GM19455 (cell line): Measurements from ENCODE around the gene HNRNPF.
"Not testable (repeated sequence)": the region's sequence is repeated elsewhere in the genome, so short reads cannot be mapped to it uniquely, and the experiment has no call there.

Experiments used
- ATAC-seq: cut with Tn5 transposase; IDR thresholded peaks from one replicate; pipeline ENCODE4 v1.9.1; 2021; ENCODE audit not compliant: unreplicated experiment

Gene HNRNPF, protein sequence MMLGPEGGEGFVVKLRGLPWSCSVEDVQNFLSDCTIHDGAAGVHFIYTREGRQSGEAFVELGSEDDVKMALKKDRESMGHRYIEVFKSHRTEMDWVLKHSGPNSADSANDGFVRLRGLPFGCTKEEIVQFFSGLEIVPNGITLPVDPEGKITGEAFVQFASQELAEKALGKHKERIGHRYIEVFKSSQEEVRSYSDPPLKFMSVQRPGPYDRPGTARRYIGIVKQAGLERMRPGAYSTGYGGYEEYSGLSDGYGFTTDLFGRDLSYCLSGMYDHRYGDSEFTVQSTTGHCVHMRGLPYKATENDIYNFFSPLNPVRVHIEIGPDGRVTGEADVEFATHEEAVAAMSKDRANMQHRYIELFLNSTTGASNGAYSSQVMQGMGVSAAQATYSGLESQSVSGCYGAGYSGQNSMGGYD

DNA sequence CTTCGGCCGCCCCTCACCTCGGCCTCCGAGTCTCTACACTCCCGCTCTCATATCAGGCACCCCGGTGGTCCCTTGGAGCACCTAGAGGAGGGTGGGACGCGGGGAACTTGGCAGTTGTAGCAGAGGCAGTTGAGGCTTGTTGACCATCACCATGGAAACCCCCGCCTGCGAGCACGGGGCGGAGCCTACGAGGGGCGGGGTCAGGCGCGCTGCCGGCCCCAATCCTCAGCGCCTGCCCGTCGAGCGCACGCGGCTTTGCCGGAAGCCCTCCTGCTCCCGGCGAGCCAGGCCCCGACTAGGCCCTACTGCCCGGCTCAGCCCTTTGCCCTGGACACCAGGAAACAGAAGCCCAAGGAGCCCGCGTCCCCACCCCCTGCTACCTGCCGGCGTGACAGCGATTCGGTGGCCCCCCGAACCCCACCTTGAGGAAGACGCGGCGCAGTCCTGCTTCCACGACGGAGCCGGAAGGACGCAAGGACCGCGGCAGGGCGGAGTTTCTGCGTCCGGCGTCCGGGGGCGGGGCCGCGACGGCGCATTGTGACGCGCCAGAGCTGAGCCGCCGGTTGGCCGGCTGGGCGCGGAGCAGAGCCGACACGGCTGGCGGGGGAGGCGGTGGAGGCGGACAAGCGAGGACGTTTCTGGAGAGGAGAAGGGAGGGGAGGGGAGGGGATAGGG is at the start of gene HNRNPF:
Gene HNRNPF (minus strand): TSS at position 477 of the 675 bp plus-strand sequence. CDS start 21,302 bp downstream, outside the sequence.
- ATAC-seq, result peak; percentile 61

DNA sequence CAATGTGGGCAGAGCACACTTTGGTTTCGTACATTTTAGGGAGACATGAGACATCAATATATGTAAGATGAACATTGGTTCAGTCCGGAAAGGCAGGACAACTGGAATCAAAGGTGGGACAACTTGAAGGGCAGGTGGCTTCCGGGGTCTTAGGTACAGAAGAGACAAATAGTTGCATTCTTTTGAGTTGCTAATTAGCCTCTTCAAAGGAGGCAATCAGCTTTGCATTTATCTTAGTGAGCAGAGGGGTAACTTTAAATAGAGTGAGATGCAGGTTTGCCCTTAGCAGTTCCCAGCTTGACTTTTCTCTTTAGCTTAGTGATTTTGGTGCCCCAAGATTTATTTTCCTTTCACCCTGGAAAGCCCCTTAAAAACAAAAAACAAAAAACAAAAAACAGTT is 49.2 kb upstream of the HNRNPF start:
- no peak for ATAC-seq

DNA sequence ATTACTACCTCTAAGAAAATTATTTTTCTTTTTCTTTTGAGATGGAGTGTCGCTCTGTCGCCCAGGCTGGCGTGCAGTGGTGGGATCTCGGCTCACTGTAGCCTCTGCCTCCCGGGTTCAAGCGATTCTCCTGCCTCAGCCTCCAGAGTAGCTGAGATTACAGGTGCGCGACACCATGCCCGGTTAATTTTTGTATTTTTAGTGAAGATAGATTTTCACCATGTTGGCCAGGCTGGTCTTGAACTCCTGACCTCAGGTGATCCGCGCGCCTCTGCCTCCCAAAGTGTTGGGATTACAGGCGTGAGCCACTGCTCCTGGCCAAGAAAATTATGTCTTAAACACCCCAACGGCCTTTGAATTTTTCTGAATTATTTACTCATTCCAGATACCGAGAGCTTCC is 47.6 kb upstream of the HNRNPF start:
- not testable (repeated sequence) for ATAC-seq

DNA sequence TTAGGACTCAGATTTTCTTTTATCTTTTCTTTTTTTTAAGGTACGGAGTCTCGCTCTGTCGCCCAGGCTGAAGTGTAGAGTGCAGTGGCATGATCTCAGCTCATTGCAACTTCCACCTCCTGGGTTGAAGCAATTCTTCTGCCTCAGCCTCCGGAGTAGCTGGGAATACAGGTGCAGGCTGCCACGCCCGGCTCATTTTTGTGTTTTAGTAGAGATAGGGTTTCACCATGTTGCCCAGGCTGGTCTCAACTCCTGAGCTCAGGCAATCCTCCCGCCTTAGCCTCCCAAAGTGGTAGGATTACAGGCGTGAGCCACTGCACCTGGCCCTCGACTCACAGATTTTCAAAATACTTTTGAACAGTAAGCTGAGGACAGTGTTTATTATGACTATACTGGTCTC is 45.0 kb upstream of the HNRNPF start:
- ATAC-seq, result not testable (repeated sequence)

DNA sequence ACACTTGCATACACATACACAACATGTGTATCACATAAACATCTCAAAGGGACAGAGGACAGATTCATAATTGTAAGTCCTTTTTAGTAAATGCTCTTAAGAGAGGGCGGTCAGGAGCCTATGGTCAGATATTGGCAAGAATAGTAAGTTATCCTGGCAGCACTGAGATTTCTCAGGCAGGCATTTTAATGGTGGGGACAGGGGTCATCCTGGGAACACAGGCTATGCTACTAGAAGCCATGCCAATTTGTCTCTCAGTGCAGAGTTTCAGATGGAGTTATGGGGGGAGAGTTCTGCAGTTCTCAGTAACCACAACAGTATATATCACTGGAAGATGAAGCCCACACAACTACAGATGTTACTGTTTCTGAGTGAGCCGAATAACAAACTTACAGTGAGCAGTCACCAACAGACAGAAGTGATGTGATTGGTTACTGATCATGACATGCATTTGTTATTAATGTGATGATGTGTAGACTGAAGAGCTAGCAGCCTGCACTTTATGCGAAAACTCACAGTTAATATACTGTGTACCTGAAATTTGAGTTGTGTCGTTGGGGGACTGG is 44.4 kb upstream of the HNRNPF start:
- ATAC-seq, result peak; percentile 24

DNA sequence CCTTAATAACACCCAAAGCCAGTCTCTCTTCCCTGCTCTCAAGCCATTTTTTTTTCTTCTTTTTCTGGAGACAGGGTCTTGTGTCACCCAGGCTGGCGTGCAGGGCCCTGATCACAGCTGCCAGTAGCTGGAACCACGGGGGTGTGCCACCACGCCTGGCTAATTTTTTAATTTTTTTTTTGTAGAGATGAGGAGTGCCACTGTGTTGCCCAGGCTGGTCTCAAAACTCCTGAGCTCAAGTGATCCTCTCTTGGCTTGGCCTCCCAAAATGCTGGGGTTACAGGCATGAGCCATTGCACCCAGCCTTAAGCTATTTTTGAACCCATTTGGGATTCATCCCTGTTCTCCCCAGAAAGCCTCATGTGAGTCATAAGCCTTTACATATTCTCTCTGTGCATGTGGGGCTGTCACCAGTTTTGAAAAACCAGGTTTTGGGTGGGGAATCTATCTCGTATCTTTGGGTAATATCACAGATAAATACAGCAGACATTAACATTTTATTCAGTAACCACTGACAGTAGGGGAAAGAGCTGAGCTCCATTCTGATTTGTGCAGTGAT is 43.4 kb upstream of the HNRNPF start:
- ATAC-seq, result no peak

DNA sequence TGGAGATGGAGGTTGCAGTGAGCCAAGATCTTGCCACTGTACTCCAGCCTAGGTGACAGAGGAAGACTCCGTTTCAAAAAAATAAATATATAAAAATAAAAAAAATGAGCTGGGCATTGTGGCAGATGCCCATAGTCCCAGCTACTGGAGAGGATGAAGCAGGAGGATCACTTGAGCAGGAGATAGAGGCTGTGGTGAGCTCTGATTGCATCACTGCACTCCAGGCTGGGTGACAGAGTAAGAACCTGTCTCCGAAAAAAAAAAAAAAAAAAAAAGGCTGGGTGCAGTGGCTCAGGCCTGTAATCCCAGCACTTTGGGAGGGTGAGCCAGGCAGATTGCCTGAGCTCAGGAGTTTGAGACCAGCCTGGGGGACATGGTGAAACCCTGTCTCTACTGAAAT is 39.8 kb upstream of the HNRNPF start:
- ATAC-seq, result no peak

DNA sequence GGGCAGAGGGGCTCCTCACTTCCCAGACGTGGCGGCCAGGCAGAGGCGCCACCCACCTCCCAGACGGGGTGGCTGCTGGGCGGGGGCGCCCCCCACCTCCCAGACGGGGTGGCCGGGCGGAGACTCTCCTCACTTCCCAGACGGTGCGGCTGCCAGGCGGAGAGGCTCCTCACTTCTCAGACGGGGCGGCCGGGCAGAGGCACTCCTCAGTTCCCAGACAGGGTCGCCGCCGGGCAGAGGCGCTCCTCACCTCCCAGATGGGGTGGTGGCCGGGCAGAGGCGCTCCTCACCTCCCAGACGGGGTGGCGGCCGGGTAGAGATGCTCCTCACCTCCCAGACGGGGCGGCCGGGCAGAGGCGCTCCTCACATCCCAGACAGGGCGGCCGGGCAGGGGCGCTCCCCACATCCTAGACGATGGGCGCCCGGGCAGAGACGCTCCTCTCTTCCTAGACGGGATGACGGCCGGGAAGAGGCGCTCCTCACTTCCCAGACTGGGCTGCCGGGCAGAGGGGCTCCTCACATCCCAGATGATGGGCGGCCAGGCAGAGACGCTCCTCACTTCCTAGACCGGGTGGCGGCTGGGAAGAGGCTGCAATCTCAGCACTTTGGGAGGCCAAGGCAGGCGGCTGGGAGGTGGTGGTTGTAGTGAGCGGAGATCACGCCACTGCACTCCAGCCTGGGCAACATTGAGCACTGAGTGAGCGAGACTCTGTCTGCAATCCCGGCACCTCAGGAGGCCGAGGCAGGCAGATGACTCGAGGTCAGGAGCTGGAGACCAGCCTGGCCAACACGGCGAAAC is 37.4 kb upstream of the HNRNPF start:
- not testable (repeated sequence) for ATAC-seq

DNA sequence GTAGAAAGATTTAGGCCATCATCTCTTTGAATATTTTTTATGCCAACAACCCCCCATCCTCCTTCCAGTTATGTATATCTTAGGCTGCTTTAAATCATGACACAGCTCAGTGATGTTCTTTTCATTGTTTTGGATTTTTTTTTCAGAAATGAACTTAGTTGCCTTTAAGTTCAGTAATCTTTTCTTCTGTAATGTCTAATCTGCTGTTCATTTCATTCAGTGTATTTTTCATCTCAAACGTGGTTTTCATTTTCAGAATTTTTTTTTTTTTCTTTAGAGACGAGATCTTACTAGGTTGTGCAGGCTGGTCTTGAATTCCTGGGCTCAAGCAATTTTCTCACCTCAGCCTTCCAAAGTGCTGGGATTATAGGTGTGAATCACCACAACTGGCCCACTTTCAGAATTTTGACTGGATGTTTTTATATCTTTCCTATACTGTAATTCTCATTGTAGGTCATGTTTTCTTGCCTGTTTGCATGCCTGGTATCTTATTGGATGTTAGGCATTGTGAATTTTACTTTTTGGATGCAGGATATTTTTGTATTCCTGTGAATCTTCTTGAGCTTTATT is 36.0 kb upstream of the HNRNPF start:
- ATAC-seq, result no peak

DNA sequence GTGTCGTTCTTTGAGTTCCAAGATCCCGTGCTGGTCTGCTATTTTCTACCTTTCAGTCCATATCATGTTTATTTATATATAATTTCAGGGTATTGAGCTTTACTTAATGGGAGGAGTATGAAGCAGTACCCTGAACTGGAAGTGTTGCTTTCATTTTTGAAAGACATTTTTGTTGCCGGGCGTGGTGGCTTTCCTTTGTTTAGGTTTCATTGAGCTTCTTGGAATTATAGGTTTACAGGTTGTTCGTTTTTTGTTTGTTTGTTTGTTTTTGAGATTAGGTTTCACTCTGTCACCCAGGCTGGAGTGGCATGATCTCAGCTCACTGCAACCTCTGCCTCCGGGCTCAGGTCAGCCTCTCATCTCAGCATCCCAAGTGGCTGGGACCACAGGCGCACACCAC is 35.3 kb upstream of the HNRNPF start:
- no peak for ATAC-seq

DNA sequence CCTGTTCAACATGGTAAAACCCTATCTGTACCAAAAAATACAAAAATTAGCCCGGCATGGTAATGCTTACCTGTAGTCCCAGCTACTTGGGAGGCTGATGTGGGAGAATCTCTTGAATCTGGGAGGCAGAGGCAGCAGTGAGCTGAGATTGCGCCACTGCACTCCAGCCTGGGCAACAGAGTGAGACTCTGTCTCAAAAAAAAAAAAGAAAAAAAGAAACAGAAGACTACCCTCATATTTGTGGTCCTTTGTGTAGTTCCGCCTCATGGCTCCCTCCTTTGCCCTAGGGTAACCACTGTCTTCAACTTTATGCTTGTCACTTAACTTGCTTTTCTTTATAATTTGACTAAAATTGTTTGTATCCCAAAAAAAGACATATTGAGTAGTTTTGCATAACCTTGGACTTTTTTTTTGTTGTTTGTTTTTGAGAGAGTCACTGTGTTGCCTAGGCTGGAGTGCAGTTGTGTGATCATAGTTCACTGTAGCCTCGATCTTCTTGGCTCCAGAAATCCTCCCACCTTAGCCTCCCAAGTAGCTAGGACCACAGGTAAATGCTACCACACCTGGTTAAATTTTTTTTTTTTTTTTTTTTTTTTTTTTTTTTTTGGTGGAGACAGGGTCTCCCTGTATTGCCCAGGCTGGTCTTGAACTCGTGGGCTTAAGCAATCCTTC is 31.6 kb upstream of the HNRNPF start:
- ATAC-seq, result no peak

DNA sequence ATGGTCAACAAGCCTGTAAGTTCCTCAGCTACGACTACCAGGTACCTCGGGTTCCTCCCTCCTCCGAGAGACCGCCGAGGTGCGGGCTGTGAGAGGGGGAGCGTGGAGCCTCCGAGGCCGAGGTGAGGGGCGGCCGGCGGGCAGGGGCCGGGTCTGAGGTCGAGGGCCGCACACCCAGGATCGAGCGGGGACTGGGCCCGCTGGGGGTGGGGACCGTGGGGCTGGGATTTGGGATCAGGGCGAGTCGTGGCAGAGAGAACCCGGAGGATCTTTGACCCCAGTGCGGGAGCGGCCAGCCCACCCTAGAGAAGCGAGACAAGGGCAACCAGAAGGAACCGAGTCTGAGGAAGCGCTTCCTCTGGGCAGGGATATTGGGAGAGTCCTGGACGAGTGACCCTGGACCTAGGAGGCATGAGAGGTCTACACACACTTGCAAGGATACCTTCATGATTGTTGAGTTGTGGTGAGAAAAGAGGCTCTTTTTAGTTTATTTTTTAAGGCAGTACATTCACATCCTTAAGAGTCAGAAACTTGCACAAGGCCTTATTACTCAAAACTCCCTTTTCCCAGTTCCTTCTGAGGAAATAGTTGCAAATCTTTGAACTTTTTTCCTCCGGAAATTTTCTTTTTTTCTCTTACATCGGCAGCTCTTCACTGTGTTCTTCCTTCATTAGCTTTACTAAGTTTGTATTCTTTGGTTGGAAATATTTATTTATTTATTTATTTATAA is 28.3 kb upstream of the HNRNPF start:
- ATAC-seq, result no peak

DNA sequence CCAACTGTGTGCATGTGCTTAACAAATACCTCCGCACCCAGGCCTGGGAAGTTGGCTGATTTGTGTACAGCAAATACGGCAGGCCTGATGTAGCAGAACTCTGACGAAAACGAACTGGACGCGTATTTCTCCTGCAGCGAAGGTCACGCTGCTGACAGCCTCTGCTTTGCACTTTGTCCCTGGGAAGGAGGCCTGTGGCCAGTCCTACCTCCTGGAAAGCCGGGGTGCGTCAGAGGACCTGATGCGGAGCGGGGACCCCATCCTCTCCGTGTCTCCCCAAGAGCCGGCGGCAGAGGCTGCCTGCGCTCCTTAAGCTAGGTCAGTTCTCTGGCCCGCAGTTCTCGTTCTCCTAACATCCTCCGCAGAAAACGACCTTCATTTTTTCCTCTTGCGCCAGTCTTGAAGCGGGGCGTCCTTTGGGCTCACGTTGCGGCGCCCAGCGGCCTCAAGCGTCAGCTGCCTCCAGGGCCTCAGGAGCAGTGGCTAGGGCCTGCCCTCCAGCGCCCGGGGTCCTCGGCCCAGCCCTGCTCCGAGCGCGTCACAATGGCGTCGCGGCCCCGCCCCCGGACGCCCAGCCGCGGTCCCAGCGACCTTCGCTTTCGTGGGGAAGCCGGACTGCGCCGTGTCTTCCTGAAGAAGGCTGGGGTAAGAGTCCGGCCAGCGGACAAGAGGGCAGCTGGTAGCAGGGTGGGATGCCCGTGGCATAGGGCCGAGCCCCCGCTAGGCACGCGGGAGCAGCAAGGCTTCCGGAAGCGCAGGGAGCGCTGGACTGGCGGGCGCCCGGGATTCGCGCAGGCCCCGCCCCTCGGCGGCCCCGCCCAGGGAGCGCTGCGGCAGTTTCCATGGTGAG is 27.5 kb upstream of the HNRNPF start, which contains the start of gene ZNF487:
Gene ZNF487 (plus strand): TSS at position 821 of the 850 bp plus-strand sequence. CDS start 38,703 bp downstream, outside the sequence.
- ATAC-seq, result peak; percentile 97

DNA sequence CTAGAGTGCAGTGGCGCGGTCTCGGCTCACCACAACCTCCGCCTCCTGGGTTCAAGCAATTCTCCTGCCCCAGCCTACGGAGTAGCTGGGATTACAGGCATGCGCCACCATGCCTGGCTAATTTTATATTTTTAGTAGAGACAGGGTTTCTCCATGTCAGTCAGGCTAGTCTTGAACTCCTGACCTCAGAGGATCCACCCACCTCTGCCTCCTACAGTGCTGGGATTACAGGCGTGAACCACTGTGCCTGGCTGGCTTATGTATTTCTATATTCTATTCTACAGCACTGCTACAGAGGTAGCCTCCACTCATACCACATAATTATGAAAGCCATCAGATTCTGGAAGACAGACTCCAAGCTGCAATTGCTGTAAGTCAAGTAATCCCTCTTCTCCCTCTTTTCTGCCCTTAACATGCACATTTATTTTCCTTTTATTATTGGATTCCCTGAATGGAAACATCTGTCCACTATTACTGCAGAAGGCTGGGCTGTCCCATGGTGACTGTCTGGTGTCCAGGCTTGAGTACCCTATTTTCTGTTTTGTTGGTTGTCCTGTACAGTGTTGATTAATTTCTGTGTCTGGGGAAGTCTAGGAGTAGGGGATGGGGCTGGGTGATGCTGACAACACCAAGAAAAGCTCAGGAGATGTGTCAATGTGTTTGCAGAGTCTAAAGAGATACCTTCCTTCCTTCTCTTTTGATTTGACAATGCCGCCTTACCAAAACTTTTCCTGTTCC is 22.1 kb upstream of the HNRNPF start:
- no peak for ATAC-seq

DNA sequence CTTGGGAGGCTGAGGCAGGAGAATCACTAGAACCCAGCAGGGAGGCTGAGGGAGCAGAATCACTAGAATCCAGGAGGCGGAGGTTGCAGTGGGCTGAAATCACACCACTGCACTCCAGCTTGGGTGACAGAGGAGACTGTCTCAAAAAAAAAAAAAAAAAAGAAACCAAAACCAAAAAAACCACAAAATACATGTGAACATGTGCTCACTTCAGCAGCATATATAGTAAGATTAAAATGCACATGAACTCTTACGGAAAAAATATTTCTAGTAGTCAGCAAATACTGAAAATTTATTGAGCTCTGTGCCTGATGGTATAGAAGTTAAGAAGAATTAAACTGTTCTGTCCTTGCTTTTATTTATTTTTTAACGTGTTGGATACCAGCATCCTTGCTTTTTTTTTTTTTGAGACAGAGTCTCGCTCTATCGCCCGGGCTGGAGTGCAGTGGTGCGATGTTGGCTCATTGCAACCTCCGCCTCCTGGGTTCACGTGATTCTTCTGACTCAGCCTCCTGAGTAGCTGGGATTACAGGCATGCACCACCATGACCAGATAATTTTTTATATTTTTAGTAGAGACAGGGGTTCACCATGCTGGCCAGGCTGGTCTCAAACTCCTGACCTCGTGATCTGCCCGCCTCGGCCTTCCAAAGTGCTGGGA is 18.3 kb upstream of the HNRNPF start:
- ATAC-seq, result no peak

DNA sequence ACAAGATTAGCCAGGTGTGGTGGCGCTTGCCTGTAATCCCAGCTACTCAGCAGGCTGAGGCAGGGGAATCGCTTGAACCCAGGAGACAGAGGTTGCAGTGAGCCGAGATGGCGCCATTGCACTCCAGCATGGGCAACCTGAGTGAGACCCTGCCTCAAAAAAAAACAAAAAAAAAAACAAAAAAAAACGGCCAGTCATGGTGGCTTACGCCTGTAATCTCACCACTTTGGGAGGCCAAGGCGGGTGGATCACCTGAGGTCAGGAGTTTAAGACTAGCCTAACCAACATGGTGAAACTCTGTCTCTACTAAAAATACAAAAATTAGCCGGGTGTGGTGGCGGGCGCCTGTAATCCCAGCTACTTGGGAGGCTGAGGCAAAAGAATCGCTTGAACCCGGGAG is 17.5 kb upstream of the HNRNPF start:
- not testable (repeated sequence) for ATAC-seq

DNA sequence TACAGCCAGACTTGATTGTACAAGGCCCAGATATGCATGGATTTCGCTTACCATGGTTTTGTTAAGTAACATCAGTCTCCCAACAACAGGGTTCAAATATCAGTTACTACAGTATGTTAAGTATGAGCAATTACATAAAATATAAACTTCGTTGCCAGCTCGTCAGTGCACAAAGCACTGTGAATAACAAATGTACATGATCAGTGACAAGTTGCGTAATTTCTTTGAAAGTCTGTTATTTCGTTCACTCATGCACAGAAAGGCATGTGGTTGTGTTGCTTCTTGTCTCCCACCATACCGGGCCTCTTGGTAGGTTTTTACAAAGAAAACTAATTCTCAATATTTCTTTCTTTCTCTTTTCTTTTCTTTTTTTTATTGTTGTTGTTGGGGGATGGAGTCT is 15.4 kb upstream of the HNRNPF start:
- ATAC-seq, result no peak
